Measurements from ENCODE around the gene TBCCD1. TPM values are rescaled to one million over a fixed set of nuclear protein-coding genes. Genes with fewer than 3 reads are reported as not detected.

TBCCD1 gene
- polyA plus RNA-seq, 1 donor (not counting 4 experiments of a cell fraction or from before 2014, with no cell fraction given): 15.8 TPM

- peak; percentile 2 for DNase-seq (ENCODE audit: low read depth, low spot score)
- no peaks in the 10 kb centered on the region for H3K27me3 ChIP-seq (ENCODE audit: control insufficient read depth, extremely low read depth, insufficient read depth, low read length)
These were observed 56.6 kb downstream of the TBCCD1 start for GRCh38 chr3:186510374-186511079.

GRCh38 chr3:186509423-186509822 lies 57.7 kb downstream of the TBCCD1 start:
- dilution Hi-C loops (cut with MboI; ENCODE audit: extremely low pct_ligation_motif_present, low sequenced_read_pairs): no loop called here
- Histone ChIP-seq H3K27me3 (ENCODE audit: control insufficient read depth, extremely low read depth, insufficient read depth, low read length) (no peaks in the 10 kb centered on the region), H3K79me2 (ENCODE audit: control insufficient read depth, insufficient read depth, low read length) (no peaks in the 10 kb centered on the region), H3K9ac (ENCODE audit: control insufficient read depth, extremely low read depth, insufficient read depth, low read length) (no peak overlapping the region), H2AFZ (ENCODE audit: control insufficient read depth, low read length) (no peak overlapping the region), H3K4me1 (ENCODE audit: control insufficient read depth, extremely low read depth, insufficient read depth, low read length) (peaks cover 10% of the 10 kb centered on the region), H3K27ac (ENCODE audit: control insufficient read depth, insufficient read depth, low read length) (no peak overlapping the region), H3K36me3 (ENCODE audit: control insufficient read depth in 2 of 2, extremely low read depth in 1 of 2, insufficient read depth in 2 of 2, low read length in 2 of 2) (no peaks in the 10 kb centered on the region), H3K9me1 (ENCODE audit: control insufficient read depth, extremely low read depth, insufficient read depth, low read length) (no peaks in the 10 kb centered on the region), H3K9me3 (ENCODE audit: control insufficient read depth, low read depth, low read length) (no peaks in the 10 kb centered on the region), H3K4me3 (ENCODE audit: control insufficient read depth in 2 of 3, extremely low read depth in 1 of 3, insufficient read depth in 2 of 3, low read depth in 1 of 3, low read length in 3 of 3) (no peak overlapping the region), H4K20me1 (ENCODE audit: control insufficient read depth, extremely low read depth, insufficient read depth, low read length) (no peaks in the 10 kb centered on the region), H3K4me2 (ENCODE audit: control insufficient read depth, extremely low read depth, insufficient read depth, low read depth, low read length) (no peak overlapping the region)
- TF ChIP-seq EZH2 (IDR thresholded peaks at IDR 0.05; ENCODE audit: low read length) (no peak), CTCF (optimal IDR thresholded peaks at IDR 0.05 in 1 of 3, IDR thresholded peaks at IDR 0.05 in 1 of 3, conservative IDR thresholded peaks at IDR 0.05 in 1 of 3; ENCODE audit: extremely low read depth in 1 of 3, insufficient read depth in 2 of 3, low read length in 3 of 3) (no peak)
- FAIRE-seq: no peak
- DNase-seq (ENCODE audit: low read depth, low spot score): no peak

More at GRCh38 chr3:186510374-186511079, 56.6 kb downstream of the TBCCD1 start:
- Histone ChIP-seq H3K79me2 (ENCODE audit: control insufficient read depth, insufficient read depth, low read length) (no peaks in the 10 kb centered on the region), H4K20me1 (ENCODE audit: control insufficient read depth, extremely low read depth, insufficient read depth, low read length) (no peaks in the 10 kb centered on the region), H3K9ac (ENCODE audit: control insufficient read depth, extremely low read depth, insufficient read depth, low read length) (no peak overlapping the region), H3K4me3 (ENCODE audit: control insufficient read depth in 2 of 3, extremely low read depth in 1 of 3, insufficient read depth in 2 of 3, low read depth in 1 of 3, low read length in 3 of 3) (no peak overlapping the region), H3K27ac (ENCODE audit: control insufficient read depth, insufficient read depth, low read length) (no peak overlapping the region), H3K9me3 (ENCODE audit: control insufficient read depth, low read depth, low read length) (no peaks in the 10 kb centered on the region), H2AFZ (ENCODE audit: control insufficient read depth, low read length) (no peak overlapping the region), H3K9me1 (ENCODE audit: control insufficient read depth, extremely low read depth, insufficient read depth, low read length) (no peaks in the 10 kb centered on the region), H3K4me2 (ENCODE audit: control insufficient read depth, extremely low read depth, insufficient read depth, low read depth, low read length) (peak overlapping the region; percentile 31), H3K36me3 (ENCODE audit: control insufficient read depth in 2 of 2, extremely low read depth in 1 of 2, insufficient read depth in 2 of 2, low read length in 2 of 2) (no peaks in the 10 kb centered on the region), H3K4me1 (ENCODE audit: control insufficient read depth, extremely low read depth, insufficient read depth, low read length) (peaks cover 10% of the 10 kb centered on the region)
- TF ChIP-seq EZH2 (IDR thresholded peaks at IDR 0.05; ENCODE audit: low read length) (no peak), CTCF (optimal IDR thresholded peaks at IDR 0.05 in 1 of 3, IDR thresholded peaks at IDR 0.05 in 1 of 3, conservative IDR thresholded peaks at IDR 0.05 in 1 of 3; ENCODE audit: extremely low read depth in 1 of 3, insufficient read depth in 2 of 3, low read length in 3 of 3) (peak in 1 of 3 experiments; percentile 1)
- dilution Hi-C loops (cut with MboI; ENCODE audit: extremely low pct_ligation_motif_present, low sequenced_read_pairs): no loop called here
- no peak for FAIRE-seq
